GM18868 (cell line): ENCODE data around the gene CYP3A4.
"Not testable (repeated sequence)": the region's sequence is repeated elsewhere in the genome, so short reads cannot be mapped to it uniquely, and the experiment has no call there.

Experiments used
- ATAC-seq: cut with Tn5 transposase; IDR thresholded peaks from one replicate; pipeline ENCODE4 v1.9.1; 2021; ENCODE audit warnings: mild to moderate bottlenecking, moderate library complexity; ENCODE audit not compliant: unreplicated experiment

Gene CYP3A4

DNA sequence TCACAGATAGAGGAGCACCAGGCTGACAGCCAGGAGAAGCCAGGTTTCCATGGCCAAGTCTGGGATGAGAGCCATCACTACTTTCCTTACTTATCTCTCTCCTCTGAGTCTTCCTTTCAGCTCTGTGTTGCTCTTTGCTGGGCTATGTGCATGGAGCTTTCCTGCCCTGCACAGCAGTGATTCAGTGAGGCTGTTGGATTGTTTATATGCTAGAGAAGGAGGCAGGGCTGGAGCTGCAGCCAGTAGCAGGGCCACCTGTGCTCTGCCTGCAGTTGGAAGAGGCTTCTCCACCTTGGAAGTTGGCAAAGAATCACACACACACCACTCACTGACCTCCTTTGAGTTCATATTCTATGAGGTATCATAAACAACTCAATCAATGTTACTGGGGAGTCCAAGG is at the start of gene CYP3A4:
Gene CYP3A4, minus strand, starts transcription at position 178 of the 400 bp plus-strand sequence. Its CDS starts 103 bp downstream, at position 75.
- ATAC-seq: no peak

GRCh38 chr7:99833289-99833877 is 49.4 kb upstream of the CYP3A4 start:
- ATAC-seq: no peak

GRCh38 chr7:99831595-99831994 is 47.6 kb upstream of the CYP3A4 start:
- ATAC-seq: no peak

GRCh38 chr7:99829524-99830160 is 45.7 kb upstream of the CYP3A4 start:
- no peak for ATAC-seq

- ATAC-seq: no peak
Observed at GRCh38 chr7:99828811-99829210, 44.8 kb upstream of the CYP3A4 start.

DNA sequence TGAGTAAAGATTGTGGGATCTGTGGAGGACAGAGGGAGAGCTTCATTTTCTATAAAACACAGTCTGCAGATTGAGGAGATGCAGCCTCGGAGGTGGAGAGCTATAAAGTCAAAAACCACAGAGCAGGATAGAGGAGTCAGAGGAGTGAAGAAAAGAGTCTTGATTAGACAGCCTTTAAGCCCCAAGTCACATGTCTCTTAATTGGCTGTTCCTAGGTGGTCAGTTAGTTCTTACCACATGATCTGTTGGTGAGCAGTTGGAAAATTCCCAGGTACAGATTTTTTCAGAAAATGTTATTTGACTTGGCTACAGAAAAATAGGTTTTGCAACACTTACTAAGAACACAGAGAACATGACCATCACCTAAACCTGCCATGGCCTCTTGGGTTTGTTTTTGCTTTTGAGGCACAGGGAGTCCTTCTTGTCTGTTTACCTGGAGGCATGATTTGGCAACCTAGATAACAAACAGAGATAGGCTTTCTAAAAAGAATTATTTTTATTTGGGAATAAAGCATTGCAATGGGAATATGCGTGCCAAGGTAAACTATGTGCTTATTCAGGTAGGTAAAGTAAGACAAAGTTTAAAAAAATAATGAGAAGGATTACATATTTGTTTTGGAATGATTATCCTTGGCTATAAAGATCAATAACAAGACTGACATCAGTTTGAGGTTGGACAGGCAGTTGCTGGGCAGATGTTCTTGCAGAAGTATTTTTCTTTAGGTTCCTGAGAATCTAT is 43.2 kb upstream of the CYP3A4 start:
- ATAC-seq: no peak

DNA sequence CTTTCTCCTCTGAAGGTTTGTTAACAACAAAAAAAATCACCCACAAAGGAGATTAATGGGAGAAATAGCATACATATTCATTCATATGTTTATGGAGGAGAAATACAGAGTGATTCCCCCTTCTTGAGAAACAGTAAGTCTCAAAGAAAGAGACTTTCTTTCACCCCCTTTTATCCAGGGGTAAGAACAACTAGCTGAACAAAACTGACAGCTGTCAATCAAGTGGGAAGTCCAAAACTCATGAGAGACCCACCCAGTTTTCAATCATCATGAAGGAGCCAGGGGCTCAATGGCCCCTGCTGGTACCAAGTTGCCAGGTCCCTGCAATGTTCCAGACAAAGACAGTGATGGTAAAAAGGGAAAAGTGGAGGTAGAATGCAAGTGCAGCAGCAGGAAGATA is 41.9 kb upstream of the CYP3A4 start:
- no peak for ATAC-seq

GRCh38 chr7:99825452-99825851 is 41.5 kb upstream of the CYP3A4 start:
- no peak for ATAC-seq

DNA sequence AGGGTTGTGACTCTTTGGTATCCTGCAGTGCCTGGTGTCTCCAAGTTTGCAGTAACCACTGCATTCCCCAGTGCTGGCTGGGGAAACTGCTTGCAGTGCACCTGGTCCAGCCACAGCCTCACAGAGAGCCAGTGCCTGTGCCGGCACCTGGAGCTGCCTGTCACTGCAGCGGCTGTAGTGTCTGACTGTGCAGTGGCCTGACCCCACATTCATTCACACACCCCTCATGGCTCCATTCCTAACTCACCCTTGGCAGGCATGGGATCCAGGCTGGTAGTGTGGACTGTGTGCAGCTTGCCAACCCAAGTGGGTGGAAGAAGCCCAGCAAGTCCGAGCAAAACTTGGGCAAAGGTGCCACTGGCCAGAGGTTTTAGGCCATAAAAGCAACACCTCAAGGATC is 40.1 kb upstream of the CYP3A4 start:
- ATAC-seq: no peak

DNA sequence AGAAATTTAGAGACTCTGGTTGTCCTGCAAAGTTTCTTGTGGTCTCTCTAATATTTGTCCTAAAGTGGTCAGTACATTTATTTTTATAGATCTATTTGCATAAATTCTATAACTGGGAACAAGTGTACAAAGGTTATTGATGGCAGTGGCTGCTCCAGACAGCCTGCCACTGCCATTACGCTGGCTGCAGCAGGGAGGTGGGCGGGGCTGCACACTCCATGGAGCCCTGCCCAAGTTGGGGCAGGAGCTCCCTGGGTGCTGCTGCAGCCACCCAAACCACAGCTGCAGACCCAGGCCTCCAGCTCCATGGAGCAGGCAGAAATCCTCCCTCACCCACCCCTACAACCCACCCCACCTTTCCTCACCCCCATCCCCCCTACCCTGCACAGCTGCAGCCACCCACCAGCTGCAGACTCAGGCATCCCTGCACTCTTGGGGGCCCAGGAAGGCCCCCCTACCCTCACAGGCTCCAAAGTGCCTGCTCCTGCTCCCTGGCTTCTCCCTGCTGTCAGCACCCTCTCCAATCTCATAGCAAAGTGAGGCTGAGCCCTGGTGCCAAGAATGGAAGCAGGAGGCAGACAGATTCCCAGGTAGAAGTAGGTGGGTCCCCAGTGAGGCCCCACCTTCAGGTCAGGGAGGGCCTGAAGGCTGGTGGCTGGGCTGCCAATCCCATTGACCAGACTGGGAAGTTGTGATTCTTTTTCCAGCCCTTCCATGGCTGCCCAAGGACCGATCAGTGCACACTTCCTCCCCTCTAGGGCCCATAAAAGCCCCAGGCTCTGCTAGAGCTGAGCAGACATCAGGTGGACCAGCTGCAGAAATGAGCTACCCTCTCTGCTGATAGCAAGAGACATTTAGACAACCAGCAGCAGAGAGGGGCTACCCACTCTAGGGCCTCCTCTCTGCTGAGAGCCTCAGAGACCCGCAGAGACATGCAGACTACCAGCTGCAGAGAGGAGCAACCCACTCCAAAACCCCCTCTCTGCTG is 39.0 kb upstream of the CYP3A4 start:
- ATAC-seq: no peak

DNA sequence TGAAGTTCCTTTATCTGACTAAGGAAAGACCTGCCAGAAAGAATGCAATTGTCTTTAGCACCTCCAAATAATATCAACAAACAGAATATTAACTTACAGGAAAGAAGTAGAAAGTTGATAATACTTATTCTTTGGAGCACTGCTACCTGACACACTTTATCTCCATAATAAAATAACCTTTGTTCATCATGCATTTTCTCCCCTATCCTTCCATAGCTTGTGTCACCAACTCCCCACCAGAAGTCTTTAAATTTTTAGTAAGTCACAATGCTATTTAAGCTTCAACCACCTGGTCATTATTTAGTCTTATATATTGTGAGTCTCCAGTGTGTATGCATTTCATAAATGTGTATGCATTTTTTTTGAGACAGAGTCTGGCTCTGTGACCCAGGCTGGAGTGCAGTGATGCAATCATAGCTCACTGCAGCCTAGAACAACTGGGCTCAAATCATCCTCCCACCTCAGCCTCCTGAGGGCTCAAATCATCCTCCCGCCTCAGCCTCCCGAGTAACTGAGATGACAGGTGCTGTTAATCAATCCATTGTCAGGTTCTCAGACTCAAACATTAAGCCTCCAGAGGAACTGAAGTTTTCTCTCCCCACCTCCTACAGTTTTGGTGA is 36.5 kb upstream of the CYP3A4 start:
- no peak for ATAC-seq

- no peak for ATAC-seq
Observed at GRCh38 chr7:99808766-99809165, 24.8 kb upstream of the CYP3A4 start.

GRCh38 chr7:99806839-99807478 is 23.0 kb upstream of the CYP3A4 start:
- no peak for ATAC-seq

- ATAC-seq: no peak
Observed at GRCh38 chr7:99805641-99806040, 21.7 kb upstream of the CYP3A4 start.

DNA sequence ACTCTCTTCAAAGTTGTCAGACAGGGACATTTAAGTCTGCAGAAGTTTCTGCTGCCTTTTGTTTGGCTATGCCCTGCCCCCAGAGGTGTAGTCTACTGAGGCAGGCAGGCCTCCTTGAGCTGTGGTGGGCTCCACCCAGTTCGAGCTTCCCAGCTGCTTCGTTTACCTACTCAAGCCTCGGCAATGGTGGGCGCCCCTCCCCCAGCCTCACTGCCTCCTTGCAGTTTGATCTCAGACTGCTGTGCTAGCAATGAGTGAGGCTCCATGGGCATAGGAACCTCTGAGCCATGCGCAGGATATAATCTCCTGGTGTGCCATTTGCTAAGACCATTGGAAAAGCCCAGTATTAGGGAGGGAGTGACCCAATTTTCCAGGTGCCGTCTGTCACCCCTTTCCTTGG is 19.1 kb upstream of the CYP3A4 start:
- ATAC-seq: not testable (repeated sequence)

- not testable (repeated sequence) for ATAC-seq
Observed at GRCh38 chr7:99801407-99801806, 17.4 kb upstream of the CYP3A4 start.

- no peak for ATAC-seq
Observed at GRCh38 chr7:99798972-99799371, 15.0 kb upstream of the CYP3A4 start.

DNA sequence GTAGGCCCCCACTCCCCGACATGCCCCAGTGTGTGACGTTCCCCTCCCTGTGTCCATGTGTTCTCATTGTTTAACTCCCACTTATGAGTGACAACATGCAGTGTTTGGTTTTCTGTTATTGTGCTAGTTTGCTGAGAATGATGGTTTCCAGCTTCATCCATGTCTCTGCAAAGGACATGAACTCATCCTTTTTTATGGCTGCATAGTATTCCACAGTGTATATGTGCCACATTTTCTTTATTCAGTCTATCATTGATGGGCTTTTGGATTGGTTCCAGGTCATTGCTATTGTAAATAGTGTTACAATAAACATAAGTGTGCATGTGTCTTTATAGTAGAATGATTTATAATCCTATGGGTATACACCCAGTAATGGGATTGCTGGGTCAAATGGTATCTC is 11.9 kb upstream of the CYP3A4 start:
- not testable (repeated sequence) for ATAC-seq

GRCh38 chr7:99794585-99795502 is 10.9 kb upstream of the CYP3A4 start:
- ATAC-seq: no peak
